ENCODE data around the gene NKD2. TPM values are rescaled to one million over a fixed set of nuclear protein-coding genes. Genes with fewer than 3 reads are reported as not detected.

The NKD2 gene
- total RNA-seq, 1 experiment from 2014 or later: 12.8 TPM

DNA sequence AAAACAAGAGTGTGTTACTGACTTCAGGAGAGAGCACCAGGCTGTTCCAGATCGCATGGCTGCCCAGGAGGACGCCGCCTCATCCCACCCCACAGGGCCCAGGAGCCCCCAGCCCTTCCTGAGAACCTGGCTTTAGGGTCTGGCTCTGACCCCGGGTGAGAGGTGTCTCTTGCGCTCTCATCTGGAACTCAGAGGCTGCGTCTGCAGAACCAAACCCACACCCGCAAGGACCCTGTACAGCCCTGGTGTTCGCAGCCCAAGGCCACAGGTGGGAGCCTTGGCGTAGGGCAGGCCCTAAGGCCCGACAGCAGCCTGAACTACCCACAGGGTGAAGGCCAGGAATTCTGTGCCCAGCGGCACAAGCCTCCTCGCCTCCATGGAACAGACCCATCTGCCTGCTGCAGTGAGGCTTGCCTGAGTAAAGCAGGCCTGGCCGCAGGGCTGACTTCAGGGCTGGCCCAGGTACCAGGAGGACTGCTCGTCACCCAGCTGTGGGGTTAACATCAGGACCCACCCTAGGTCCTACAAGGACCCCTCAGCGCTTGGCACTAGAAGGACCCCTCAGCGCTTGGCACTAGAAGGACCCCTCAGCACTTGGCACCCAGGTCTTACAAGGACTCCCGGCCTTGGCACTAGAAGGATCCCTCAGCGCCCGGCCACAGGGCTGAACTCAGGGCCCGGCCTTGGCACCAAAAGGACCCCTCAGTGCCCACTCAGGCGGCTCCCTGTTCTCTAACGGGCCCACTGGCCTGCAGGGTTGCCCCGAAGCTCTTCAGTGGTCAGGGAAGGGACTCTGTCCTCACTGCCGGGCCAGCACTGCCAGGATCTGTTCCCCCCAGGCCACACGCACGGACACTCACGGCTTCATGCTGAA is 48.2 kb downstream of the NKD2 start:
- H3K27ac Mint-ChIP-seq: no peak overlapping the region
- ChIA-PET POLR2A (no interaction called here), CTCF (interaction anchor here (1.0 kb wide), 1 partner anchor 74 kb away, joined by 4 read pairs; no protein-coding TSS in a partner anchor)
- ATAC-seq (no peak), DNase-seq (ENCODE audit: low spot score) (no peak)
- no peak for TF ChIP-seq ESRRA (CRISPR knock-in tag; IDR thresholded peaks at IDR 0.05; ENCODE audit: borderline replicate concordance)
- H3K36me3 Mint-ChIP-seq: peaks cover 14% of the 10 kb centered on the region; the same call in 1 of the 2 replicates
- H3K4me1 Mint-ChIP-seq: no peaks in the 10 kb centered on the region
- H3K4me3 Mint-ChIP-seq: no peak overlapping the region
- no peaks in the 10 kb centered on the region for H3K27me3 Mint-ChIP-seq (ENCODE audit: low read depth)
- H3K9me3 Mint-ChIP-seq: no peaks in the 10 kb centered on the region

- DNase-seq (ENCODE audit: low spot score): no peak
- ChIA-PET POLR2A (no interaction called here), CTCF (no interaction called here)
- ATAC-seq: no peak
- peaks cover 11% of the 10 kb centered on the region for H3K36me3 Mint-ChIP-seq
- H3K27ac Mint-ChIP-seq: no peak overlapping the region
- H3K4me1 Mint-ChIP-seq: no peaks in the 10 kb centered on the region
- TF ChIP-seq NFYB (CRISPR knock-in tag; conservative IDR thresholded peaks at IDR 0.05; ENCODE audit: low read depth): no peak
- TF ChIP-seq AFF4 (CRISPR knock-in tag; IDR thresholded peaks at IDR 0.05; ENCODE audit: borderline replicate concordance): no peak
- no peak for TF ChIP-seq ZNF219 (CRISPR knock-in tag; IDR thresholded peaks at IDR 0.05; ENCODE audit: borderline replicate concordance)
- no peak for TF ChIP-seq ZNF232 (CRISPR knock-in tag; IDR thresholded peaks at IDR 0.05)
- TF ChIP-seq ATF6 (CRISPR knock-in tag; IDR thresholded peaks at IDR 0.05): no peak
- no peak for TF ChIP-seq TP53 (CRISPR knock-in tag; IDR thresholded peaks at IDR 0.05)
- TF ChIP-seq, protein P1, sequence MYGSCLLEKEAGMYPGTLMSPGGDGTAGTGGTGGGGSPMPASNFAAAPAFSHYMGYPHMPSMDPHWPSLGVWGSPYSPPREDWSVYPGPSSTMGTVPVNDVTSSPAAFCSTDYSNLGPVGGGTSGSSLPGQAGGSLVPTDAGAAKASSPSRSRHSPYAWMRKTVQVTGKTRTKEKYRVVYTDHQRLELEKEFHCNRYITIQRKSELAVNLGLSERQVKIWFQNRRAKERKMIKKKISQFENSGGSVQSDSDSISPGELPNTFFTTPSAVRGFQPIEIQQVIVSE (CRISPR knock-in tag; IDR thresholded peaks at IDR 0.05; ENCODE audit: borderline replicate concordance): no peak
- TF ChIP-seq JUN (CRISPR knock-in tag; IDR thresholded peaks at IDR 0.05): no peak
- no peak for TF ChIP-seq CREB1 (CRISPR knock-in tag; IDR thresholded peaks at IDR 0.05)
- no peak for TF ChIP-seq ATF1 (CRISPR knock-in tag; IDR thresholded peaks at IDR 0.05)
- H3K9me3 Mint-ChIP-seq: no peaks in the 10 kb centered on the region
- no peak overlapping the region for H3K4me3 Mint-ChIP-seq
- no peaks in the 10 kb centered on the region for H3K27me3 Mint-ChIP-seq (ENCODE audit: low read depth)
Observed at GRCh38 chr5:1057485-1058082, 49.0 kb downstream of the NKD2 start.

DNA sequence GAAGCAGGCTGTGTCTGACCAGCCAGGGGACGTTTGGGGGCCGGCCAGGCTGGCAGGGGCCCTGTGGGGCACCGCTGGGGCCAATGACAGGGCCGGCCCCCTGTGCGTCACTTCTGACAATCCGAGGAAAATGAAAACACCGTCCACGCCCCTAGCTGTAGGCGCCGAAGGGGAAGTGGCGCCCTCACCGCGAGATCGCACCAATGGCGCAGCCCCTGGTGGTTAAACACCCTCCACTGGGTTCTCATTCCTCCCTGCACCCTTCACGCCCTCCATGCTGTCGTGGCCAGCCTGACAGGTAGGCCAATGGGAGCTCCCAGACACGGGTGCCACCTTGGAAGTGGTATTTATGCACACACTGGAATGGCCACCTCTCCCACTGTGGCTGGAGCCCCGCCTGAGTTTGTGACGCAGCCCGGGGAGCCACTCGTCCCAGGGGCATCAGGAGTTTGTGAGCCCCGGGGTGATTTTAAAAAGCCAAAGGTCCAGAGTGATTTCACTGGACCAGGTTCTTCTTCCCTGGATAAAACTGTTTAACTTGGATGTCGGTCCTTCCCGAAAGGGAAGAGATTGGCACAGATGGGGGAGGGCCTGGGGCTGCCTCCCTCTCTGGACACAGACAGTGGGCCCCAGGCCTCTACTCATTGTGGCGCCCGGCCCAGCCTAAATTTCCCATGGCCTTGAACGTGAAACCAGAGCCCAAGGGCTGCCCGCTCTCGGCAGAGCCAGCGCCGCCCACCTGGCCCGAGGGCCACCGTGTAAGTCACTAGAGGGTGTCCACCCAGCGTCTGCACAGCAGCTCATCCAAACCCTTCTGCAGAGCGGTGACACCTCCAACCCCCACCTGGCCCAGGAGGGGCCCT is 49.7 kb downstream of the NKD2 start:
- POLR2A ChIA-PET: no interaction called here
- H3K9me3 Mint-ChIP-seq: no peaks in the 10 kb centered on the region
- CTCF ChIA-PET: no interaction called here
- no peak overlapping the region for H3K27ac Mint-ChIP-seq
- no peak overlapping the region for H3K4me3 Mint-ChIP-seq
- H3K27me3 Mint-ChIP-seq (ENCODE audit: low read depth): no peaks in the 10 kb centered on the region
- no peak for TF ChIP-seq IRF2 (CRISPR knock-in tag; IDR thresholded peaks at IDR 0.05; ENCODE audit: borderline replicate concordance, low read depth)
- TF ChIP-seq ZNF263 (CRISPR knock-in tag; IDR thresholded peaks at IDR 0.05; ENCODE audit: low read depth): no peak
- no peak for TF ChIP-seq ZNF423 (CRISPR knock-in tag; IDR thresholded peaks at IDR 0.05)
- TF ChIP-seq GABPB1 (CRISPR knock-in tag; IDR thresholded peaks at IDR 0.05): no peak
- no peak for TF ChIP-seq ZSCAN18 (CRISPR knock-in tag; IDR thresholded peaks at IDR 0.05)
- no peak for TF ChIP-seq SMAD3 (CRISPR knock-in tag; IDR thresholded peaks at IDR 0.05; ENCODE audit: borderline replicate concordance)
- TF ChIP-seq FOXP1 (CRISPR knock-in tag; IDR thresholded peaks at IDR 0.05; ENCODE audit: borderline replicate concordance): no peak
- no peak for TF ChIP-seq GRHL2 (CRISPR knock-in tag; IDR thresholded peaks at IDR 0.05; ENCODE audit: insufficient replicate concordance, severe bottlenecking)
- TF ChIP-seq TP53 (CRISPR knock-in tag; IDR thresholded peaks at IDR 0.05): no peak
- ATAC-seq (no peak), DNase-seq (ENCODE audit: low spot score) (no peak)
- H3K36me3 Mint-ChIP-seq: peaks cover 11% of the 10 kb centered on the region
- H3K4me1 Mint-ChIP-seq: no peaks in the 10 kb centered on the region

Measured in WTC11 (cell line).